GM21737 (cell line): ENCODE measurements around the gene SRRT.
"Not testable (repeated sequence)": the region's sequence is repeated elsewhere in the genome, so short reads cannot be mapped to it uniquely, and the experiment has no call there.

ENCODE experiments used
- ATAC-seq: cut with Tn5 transposase; IDR thresholded peaks from one replicate; pipeline ENCODE4 v1.9.1; 2021; ENCODE audit warnings: mild to moderate bottlenecking, moderate library complexity; ENCODE audit not compliant: unreplicated experiment

SRRT gene

DNA sequence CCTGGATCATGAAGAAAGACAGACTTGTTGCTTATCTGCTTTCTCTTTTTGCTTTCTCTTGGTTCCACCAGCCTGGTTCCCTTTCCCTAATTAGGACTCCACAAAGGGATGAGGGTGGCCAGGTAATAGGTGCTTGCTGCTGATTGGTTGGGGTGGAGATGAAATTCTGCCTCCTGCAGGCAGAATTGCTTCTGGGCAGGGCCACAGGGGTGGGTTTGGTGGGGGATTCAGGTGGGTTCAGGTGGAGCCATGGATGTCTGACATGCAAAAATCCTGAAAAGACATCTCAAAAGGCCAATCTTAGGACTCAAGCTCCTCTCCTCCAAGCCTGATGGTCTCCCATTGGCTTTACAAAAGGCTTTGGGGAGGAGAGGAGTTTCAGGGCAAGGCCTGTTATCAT, 46.1 kb downstream of the SRRT start:
- no peak for ATAC-seq

DNA sequence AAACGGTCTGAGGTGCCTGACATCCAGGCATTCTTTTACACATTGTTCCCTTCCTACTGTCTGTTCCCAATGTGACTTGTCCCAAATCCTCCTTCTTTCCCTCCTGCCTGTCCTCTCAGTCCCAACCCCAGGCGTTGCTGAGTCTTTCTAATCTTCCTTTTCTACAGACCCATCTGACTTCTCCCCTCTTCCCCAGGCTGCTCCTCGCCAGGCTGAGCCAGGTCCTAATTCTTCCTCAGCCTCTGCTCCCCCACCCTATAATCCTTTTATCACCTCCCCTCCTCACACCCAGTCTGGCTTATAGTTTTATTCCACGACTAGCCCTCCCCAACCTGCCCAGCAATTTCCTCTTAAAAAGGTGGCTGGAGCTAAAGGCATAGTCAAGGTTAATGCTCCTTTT, 48.7 kb downstream of the SRRT start:
- ATAC-seq = not testable (repeated sequence)

DNA sequence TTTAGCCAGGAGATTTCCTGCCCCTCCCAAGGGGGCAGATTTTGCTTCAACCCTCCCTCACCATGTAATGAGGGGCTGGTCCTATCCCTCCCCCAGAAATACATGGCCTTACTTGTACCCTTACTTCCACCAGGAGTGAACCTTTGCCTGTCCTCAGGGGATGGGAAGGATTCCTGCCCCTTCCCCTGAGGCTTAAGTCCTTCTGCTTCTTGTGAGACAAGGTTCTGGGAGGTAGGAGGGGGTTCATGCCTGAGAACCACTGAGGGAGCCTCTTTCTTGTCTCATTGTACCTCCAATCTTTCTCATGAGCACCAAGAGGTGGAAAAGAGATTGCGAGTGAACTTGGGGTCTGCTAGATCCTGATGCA, 54.9 kb downstream of the SRRT start:
- ATAC-seq = no peak

GRCh38 chr7:100933734-100934133, 58.8 kb downstream of the SRRT start:
- ATAC-seq = no peak

GRCh38 chr7:100935381-100935780, 60.5 kb downstream of the SRRT start:
- not testable (repeated sequence) for ATAC-seq

DNA sequence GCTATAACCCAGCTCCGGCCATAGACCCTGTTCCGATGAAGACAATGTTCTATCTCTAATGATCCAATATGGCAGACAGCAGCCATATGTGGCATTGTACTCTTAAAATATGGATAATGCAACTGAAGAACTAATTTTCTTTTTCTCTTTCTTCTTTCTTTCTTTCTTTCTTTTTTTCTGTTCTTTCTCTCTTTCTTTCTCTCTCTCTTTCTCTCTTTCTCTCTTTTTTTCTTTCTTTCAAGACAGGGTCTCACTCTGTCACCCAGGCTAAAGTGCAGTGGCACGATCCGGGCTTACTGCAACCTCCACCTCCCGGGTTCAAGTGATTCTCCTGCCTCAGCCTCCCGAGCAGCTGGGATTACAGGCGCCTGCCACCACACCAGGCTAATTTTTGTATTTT, 61.3 kb downstream of the SRRT start:
- ATAC-seq = not testable (repeated sequence)
